Measurements from ENCODE around the gene JARID2.
A peak's percentile ranks its signal among the peaks of the same experiment; 100 is the strongest.

Gene JARID2

DNA sequence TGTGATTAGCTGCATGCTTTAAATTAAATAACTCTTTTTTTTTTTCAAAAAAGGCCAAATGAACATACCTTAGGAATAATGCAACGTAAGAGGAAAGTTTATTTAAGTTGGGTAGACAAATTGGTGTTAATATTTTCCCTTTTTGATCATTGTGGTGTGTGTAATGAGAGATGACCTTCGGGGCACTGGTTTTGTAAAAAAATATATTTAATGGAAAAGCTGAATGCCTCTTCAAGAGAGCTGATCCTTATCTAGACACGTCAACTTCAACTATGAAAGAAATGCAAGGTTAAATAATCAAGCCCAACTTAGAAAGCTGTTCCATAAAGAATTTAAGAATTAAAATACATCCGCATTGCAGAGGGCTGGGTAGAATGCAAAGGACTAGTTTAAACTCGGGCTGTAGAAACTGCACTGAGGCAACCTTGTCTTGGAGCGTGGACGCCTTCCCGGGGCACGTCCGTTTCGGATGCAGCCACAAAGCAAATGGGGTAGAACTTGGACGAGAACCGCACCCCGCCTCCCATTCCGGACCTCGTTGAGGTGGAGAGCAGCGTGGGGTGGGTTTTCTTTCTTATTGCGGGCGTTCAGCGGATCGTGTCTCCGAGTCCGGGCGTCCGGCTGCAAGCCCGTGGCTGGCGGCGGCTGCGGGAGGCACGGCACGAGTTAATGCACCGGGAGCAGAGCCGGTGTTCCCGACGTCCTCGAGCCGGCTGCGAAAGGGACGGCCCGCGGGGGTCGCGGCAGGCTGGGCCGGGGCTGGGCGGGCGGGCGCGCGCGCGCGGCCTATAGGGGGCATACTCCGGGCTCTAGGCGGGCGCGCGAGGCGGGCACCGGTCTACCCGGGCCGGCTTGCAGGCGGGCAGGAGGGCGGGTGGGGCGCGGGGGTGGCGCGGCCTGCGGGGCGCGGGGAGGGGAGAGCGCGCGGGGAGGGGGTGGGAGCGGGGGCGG is 1.9 kb downstream of the JARID2 start:
- DNase-seq, result peak; percentile 61

GRCh38 chr6:15248451-15249370 is 2.8 kb downstream of the JARID2 start:
- peak; percentile 98 for DNase-seq

DNA sequence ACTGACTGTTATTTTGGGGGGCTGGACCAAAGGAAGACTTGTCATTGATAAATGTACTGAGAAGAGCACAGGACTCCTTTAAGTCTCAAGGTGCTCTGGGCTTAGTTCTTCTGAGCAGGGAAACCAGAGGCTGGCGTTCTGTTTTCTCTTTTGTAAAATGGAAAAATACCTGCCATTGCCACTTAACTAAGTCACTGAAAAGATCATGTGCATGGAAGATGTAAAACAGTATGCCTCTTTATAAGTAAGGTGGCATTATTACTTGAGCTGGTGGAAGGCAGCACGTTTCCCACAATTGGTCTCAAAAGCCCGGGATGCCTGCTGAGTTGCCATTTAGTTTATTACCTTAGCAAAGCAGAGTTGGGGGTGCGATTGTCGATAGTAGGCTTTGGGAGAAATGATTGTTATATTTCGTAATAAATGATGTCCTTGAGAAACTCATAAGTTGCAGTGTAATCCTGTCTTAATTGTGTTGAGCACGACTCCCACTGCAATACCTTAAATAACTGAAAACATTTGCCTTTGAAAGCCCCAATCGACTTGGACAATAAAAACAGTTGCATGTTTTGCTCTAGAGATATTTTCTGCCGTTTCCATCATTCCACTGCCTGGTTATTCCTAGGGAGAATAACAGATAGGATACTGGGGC is 3.6 kb downstream of the JARID2 start:
- DNase-seq, result no peak

DNA sequence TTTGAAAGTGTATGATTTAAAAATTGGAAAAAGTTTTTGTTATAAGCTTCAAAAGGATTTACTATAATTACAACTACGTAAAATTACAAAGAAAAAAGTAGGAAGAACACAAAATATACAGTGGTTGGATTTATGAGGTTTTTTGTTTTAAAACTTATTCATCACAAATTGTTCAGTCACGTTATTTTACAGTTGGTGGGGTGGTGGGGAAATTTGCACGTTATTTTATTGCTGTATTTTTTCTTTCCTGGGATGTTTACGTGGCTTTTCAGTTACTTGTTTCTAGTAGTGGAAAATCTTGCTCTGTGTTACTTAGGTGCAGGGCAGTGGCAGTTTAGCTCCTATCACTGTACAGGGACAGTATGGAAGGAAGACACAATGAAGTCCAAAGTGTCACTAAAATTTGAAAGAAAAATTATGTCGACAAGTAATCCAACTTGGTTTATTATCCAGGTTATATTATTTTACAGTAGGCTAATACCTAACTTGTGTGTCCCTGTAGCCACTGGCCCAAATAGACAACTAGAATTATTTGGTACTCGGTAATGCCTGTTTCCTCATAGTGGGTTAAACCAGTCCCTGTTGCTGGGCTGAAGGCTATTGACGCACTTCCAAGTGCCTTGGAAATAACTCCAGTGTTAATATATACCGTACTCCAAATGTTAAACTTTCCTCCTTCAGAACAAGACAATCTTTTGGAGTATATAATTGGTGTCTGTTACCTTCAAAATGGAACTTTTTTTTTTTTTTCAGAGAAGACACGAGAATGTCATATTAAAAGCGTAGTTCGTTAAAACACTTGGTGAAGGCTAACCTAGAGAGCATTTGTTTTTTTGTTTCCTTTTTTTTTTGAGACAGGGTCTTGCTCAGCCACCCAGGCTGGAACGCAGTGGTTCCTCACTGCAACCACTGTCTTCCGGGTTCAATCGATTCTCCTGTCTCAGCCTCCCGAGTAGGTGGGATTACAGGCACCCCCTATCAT is 4.6 kb downstream of the JARID2 start:
- DNase-seq, result no peak

- no peak for DNase-seq
Observed at GRCh38 chr6:15252195-15252594, 6.3 kb downstream of the JARID2 start.

GRCh38 chr6:15253203-15254022 is 7.5 kb downstream of the JARID2 start:
- DNase-seq, result no peak

DNA sequence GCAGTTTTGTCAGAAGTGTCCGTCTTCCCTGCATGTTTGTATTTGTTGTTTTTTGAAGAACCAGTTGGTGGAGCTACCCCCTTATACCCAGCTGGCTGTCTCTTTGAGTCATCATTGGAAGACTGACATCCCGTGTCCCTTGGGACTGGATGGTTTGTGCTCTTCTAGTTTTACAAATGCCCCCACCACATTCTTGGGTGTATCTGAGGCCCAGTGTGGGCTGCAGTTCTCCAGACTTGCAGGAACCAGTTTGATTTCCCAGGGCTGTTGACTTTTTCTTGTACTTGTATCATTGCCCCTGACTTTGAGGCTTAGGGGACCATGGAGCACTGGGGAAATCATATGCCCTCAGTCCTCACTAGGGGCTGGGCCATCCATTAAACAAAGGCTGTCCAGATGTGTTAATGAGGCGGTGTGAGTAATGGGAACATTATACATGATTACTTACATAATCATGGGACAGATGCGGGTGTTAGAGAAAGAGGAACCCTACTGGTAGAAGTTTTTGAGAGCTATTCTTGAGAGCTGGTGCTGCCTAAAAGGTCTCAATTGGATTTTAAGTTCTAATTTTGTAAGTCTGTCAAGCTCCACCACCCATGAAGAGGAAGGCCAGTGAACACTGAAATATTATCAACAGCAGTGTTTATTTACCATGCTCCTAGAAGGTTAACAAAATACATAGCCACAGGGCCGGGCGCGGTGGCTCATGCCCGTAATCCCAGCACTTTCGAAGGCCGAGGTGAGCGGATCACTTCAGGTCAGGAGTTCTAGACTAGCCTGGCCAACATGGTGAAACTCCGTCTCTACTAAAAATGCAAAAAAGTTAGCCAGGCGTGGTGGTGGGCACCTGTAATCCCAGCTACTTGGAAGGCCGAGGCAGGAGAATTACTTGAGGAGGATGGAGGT is 8.5 kb downstream of the JARID2 start:
- no peak for DNase-seq

GRCh38 chr6:15255481-15255880 is 9.6 kb downstream of the JARID2 start:
- no peak for DNase-seq

- no peak for DNase-seq
Observed at GRCh38 chr6:15255909-15256395, 10.1 kb downstream of the JARID2 start.

DNA sequence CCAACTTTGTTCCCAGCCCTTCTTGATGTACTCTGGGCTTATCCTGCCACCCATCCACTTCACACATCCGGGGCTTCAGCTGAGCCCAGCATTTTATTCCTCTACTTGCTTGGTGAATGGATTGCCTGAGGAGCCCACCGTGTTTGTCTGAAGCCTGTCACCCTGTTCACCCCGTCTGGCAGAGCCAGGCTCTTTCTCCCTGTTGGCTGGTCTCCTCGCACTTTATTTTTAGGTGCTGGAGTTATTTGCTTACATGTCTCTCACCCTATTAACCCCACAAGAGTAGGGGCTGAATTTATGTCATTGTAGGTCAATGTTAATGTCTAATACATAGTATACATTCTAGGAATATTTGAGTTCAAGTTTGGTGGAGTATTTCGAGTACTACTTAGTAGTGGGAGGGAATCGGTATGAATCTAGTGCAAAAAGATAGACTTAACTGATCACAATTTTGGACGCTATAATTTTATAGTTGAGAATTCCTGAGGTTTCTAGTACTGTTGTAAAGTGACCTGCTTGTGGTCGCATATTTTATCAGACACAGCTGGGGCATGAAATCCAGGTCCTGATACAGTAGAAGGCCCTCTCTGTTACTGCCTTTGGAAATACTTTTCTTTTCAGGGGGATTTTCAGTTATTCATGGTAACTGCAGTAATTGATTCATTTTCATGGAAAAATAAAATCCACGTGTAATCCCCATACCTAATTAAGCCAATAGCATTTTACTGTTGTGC is 10.8 kb downstream of the JARID2 start:
- DNase-seq, result no peak

GRCh38 chr6:15257357-15258132 is 11.7 kb downstream of the JARID2 start:
- no peak for DNase-seq

DNA sequence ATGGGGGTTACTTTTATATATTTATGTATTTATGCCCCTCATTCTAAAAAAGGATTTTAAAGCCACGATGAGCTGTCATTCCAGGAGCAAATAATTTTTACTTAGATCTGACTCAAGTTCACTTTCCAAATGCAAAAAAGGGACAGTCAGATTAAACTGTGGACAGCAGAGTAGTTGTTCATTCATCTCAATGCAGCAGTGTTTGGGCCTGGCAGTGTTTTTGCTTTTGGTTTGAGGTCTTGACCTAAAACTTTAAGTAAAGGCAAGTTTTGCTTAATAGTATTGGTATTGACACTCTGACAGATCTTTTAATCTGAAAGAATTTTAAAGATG is 13.9 kb downstream of the JARID2 start:
- no peak for DNase-seq

- no peak for DNase-seq
Observed at GRCh38 chr6:15260099-15260821, 14.4 kb downstream of the JARID2 start.

- no peak for DNase-seq
Observed at GRCh38 chr6:15263780-15264374, 18.0 kb downstream of the JARID2 start.

DNA sequence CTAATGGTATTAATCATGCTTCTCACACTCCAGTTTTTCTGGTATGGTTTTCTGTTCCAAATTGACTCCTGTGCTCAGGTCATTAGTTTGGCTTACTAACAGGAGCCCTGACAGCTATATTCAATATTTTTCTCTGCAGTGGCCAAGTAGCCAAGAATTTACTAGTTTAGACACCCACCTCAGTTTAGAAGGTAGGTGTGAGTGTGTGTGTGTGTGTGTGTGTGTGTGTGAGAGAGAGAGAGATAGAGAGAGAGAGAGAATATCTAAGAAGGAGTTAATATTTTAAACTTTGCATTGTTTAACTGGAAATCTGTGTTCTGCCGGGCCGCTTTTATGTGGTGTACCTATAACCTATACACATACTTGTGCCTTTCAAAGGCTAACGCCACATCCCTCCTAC is 18.5 kb downstream of the JARID2 start:
- no peak for DNase-seq

DNA sequence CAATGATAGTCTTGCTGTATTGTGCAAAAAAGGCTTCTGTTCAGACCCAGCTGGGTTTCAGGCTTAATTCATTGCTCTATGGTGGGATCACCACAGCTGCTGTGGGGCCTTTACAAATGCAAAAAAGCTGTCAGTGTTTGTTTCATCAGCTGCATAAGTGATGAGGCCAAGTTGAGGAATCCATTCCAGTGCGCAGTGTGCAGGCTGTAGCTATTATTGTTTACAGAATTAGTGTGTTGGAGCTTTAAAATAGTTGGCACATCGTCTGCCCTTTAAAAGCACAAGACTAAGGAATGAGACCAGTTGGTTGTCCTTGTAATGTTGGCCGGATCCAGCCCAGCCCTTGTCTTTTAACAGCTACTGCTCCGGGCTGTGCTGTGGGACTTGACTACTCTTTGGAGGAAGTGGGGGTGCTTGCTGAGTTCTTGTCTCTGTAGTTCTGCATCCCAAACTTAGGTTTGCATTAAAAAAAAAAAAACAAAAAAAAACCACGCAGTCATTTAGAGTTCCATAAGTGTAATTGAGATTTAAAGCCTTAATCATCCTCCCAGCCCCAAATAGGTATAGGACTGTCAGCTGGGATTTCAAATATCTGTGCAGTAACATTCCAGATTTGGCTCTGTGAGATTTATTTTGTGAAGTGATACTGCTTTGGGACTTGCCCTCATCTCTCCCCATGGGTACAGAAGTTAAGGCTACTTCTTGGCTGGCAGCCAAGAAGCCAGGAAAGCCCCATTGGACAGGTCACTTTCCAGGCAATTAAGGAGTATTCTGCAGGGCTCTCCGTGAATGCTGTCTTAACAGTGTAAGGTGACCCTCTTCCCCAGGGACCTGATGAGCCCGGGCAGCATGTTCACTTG is 19.3 kb downstream of the JARID2 start:
- DNase-seq, result no peak
